HG02973 (cell line): ENCODE data around the gene MCC.

ENCODE experiments used
- ATAC-seq: cut with Tn5 transposase; IDR thresholded peaks from one replicate; pipeline ENCODE4 v1.9.1; 2021; ENCODE audit warnings: moderate library complexity; ENCODE audit not compliant: unreplicated experiment

Gene MCC

DNA sequence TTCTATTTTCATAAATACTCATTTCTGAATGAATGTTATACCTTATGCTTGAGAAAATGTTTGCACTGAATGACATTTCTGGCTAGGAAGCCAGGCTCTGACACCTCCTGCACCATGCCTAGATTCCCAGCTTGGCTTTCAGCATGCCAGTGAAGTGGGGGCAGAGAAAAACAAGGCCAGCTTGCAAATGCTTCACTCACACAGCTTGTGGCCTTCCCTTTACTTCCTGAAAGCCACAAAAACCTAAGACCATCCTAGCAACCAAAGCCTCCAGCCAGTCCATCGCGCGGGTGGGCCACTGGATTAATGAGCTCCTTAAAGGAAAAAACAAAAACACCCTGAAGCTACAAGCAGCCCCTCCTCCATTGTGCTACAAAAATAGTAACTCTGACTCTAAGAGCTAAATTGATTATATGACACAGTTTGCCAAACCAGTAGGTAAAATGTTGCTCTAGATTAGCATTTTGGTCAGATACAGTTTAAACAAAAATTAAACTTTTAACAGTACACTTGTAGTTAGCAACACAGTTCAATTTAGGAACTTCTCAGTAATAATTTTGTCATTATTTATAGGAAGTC lies 213.3 kb downstream of the MCC start:
- no peak for ATAC-seq

DNA sequence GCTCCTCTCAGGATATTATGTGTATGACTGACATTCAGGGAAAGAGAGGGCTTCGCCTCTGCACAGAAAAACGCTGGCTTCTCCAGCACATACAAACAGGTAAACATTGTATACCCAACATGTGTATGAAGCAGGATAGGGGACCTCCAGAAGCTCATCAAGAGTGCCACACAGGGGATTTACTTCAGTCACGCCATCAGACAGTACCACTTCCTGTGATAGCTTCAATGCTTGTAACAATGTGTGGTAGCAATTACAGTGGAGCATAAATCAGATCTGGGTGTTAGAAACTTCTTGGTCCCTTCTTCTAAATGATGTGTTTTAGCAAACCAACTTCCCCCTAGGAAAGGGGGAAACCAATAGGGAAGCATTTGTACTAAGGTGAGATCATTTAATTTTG lies 214.3 kb downstream of the MCC start:
- no peak for ATAC-seq

DNA sequence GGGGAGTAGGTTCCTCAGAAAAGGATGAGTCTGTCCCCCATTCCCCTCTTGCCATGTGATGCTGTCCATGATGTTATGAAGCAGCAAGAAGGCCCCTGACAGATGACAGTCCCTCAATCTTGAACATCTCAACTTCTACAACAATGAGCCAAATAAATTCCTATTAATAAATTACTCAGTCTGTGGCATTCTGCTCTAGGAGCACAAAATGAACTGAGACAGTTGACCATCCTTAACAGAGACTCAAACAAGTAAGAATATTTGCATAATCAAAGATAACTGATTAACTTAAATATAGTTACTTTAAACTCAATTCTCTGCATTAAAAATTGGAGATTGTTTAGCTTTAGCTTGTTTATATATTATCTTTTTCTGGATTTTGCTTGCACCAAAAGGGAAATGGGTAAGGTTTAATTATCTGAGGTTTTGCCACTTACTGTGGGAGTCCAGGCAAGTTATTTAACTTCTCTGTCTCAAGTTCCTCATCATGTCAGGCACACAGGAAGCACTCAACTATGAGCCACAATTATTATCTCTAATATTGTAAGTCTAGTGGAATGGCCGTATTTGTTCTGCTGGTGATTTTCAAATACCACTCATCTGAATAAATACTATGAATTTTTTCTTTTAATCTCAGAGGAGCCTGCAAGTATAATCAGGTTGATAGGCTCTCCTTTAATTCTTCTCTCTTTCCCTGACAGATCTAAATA lies 216.4 kb downstream of the MCC start:
- no peak for ATAC-seq

DNA sequence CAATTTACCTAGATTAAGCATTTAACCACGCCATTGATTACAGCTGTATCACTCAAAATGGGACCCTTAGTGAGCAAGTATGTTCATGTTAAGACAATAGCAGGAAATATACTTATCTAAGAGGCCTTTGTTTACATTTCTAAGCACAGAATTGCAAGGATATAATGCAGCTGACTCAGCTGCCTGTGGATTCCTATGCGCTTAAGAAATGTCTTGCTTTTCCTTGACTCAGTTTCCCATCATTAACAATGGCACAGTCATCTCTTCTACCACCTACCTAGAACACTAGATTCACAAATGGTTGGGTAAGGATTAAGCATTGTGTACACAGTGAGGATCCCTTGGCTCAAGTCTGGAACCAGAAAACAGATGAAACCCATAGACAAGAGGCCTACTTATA lies 217.2 kb downstream of the MCC start:
- ATAC-seq = no peak

DNA sequence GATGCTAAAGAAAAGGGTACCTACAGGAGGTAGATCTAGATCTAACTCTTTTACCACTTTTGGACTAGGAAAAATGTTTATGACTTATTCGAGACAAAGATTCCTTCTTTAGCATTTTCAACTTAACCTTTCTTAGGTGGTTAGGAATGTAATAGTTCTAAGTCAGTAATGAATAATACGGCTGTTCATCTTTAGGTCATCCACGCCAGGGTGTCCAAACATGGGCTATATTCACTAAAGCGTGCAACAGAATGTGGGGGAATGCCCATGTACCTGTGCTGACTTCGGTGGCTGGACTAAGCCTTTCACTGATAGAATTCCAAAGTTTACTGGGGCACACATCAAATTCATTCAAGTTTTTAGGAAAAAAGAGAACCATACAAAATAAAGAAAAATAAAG lies 218.2 kb downstream of the MCC start:
- no peak for ATAC-seq

DNA sequence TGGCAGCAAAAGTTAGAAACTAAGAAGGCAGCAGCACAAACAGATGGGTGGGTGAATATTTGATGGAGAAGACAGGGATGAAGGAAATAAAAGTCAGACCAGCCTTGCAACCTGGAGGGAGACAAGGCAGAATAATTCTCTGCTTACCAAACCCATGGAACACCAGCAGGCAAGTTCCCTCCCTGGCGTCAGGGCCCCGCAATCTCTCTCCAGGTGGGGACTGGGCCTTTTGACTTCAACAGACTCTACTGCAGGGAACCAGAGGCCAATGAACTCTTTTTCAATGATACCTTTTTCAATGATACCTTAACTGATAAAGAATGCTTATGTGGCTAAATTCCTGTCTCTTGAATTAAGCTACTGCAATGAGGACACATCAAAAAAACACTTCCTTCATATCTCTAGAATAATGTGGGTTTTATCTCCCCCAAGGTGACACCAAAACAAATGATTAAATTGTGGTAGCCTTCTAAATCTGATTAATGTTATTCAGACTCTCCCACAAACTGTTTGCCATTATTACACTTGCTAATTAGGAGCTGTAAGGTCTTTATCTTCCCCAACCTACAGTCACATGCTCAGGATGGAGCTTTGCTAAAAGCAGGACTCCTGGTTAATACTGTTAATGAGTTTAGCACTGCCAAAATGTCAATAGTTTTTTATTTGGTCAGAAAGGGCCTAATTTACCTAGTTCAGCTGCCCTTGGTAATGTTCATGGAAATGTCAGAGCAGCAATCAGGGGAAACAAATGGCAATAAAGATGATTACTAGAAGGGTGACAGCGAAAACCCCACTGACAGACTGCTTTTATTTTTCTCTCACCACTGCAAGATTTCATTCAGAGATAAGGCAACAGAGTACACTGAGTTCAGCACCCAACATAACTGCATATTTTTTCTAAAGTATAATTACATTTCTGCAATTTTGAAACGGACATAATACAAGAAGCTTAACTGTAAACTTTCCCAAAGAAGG lies 218.9 kb downstream of the MCC start:
- ATAC-seq = no peak

DNA sequence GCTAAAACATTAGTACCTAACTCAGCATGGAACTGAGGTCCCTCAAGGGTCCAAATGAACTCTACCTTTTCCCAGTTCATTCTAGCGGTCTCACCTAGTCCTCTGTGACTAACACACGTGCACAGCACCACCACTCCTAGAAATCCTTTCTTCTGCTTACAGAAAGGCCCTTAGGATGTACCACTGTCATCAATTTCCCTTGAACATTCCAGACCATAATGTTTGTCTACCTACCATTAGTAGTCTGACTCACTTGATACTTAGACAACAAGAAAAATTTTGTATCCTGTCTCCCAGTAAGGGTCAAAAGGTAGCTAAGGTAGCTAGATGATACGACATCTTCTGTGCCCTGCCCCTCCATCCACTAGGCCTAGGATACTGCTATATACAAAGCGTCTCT lies 220.0 kb downstream of the MCC start:
- no peak for ATAC-seq

DNA sequence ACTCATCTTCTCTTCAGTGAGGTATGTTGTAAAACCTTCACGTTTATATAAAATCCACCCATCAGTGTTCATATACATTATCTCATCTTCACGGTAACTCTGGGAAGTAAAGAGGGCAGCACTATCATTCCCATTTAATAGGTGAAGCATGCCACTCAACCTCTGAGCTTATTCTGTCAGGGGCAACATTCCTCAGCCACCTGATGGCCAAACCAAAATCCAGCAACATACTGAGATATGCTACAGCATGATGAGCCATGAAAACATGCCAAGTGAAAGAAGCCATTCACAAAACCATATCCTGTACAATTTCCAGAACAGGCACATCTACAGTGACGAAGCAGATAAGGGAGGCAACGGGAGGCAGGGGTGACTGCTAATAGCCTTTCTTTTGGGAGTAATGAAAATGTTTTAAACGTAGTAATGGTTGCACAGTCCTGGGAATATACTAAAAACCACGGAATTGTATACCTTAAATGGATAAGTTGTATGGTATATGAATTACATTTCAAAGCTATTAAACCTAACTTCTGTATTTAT lies 220.8 kb downstream of the MCC start:
- no peak for ATAC-seq

DNA sequence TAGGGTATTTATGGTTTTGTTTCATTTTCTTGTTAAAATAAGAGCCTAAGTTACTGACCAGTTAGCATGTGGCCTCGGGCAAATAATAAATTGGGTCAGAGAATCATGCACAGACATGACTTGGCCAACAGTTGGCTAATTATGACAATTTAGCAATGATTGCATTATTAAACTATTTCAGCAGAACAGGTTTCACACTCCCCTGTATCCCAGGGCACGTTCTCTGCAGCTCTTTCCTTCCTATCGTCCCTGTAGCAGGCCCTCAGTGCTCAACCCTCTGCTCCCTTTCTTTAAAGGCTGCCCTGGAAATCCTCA lies 221.4 kb downstream of the MCC start:
- ATAC-seq = no peak

DNA sequence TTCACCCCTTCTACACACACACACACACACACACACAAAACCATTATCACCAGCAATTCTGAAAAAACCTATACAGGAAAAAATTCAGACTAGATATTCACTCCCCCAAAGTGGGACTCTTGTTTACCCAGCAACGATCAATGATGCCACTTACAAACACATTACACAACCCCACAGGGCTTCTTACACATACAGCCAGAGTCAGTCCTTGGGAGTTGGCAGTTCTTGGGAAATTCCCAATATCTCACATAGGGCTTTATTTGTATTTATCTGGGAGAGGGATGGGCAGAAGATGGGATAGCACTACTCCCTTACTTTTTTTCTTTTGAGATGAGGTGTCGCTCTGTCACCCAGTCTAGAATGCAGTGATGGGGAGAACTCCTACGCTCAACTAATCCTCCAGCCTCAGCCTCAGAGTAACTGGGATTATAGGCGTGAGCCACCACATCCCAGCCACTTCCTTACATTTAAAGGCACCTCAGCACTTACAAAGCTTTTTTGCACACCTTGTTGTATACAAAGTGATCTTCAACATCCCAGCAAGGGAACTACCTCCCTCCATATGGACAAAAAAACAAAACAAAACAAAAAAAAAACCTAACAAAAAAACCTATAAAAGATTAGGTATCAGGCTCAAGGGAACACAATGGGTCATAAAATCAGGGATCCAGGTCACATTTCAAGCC lies 221.9 kb downstream of the MCC start:
- no peak for ATAC-seq

DNA sequence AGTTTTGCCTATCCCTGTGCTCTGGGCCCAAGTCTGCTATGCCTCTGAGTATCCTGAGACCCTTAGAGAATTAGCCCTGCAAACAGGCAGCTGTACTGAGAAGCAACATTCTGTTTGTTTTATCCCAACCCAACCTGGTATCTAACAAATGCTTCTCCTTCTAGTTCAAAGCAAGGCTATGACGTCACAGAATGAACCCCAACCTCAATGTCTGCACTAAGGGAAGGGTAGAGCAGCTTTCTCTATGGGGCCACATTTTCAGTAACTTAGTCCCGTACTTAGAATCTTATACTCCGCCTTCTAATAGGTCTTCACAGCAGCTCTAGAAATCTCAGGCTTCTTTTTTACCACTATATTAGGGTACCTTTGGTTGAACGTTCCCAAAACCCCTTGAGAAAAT lies 223.1 kb downstream of the MCC start:
- no peak for ATAC-seq

DNA sequence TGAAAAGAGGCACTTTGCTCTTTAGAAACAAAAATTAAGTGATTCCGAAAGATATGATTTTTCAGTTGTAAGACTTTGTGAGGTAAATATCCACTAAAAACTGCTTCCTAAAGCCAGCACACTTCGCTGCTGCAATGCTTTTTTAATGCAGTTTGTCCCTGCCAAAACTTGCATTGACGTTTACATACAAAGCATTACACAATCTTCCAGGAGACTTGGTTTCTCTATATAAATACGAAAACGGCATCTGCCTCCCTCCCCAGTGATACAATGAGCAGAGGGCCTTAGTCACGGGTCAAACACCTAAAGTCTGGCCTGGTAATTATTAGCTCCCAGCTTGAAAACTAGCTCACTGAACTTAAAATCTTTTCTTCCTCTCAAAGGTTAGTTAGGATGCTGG lies 224.2 kb downstream of the MCC start:
- ATAC-seq = no peak

DNA sequence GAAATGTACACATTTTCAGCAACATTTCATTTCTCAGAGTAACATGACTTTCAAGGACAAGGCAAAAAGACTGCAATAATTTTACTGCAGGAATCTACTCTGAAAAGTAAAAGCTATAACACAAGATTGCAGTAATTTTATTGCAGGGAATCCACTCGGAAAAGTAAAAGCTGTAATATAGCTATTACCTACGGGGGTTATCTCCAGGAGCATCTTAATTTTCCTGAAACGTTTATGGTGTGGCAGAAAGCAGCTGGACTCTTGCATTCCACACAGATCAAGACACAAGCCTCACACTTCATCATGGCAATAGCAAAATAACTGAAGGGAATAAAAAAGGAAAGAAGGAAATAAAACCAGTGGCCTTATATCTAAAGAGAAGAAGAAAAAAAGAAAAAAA lies 224.7 kb downstream of the MCC start:
- no peak for ATAC-seq

DNA sequence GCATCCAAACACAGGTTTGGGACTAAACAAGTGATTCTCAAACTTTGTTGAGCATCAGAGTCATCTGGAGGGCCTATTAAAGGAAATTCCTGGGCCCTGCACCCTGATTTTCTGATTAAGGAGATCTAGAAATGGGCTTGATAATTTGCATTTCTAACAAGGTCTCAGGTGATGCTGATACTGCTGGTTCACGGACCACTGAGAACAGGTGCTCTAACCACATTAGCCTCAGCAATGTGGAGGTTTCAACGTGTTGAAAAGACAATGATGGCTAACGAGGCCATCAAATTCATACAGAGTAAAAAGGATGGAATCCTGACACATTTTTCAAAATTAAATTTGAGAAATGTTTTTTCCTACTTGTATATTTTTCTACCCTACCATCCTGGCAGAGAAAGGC lies 225.6 kb downstream of the MCC start:
- no peak for ATAC-seq

DNA sequence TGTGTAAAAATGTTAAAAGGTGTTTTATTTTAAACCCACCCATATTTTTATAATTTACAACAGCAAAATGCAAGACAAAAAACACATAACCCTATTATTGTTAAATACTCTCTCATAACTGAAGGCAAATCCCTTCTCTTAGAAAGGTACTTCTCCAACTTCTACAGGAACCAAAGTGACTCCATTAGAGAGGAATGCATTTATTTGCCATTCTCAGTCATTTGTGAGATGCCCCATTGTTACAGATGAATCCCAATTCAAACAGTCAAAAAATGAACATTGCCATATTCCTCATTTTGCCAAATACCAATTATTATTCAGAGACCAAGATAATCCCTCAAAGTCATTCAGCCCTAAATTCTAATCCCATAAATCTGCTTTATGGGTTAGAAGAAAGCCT lies 229.2 kb downstream of the MCC start:
- ATAC-seq = no peak

DNA sequence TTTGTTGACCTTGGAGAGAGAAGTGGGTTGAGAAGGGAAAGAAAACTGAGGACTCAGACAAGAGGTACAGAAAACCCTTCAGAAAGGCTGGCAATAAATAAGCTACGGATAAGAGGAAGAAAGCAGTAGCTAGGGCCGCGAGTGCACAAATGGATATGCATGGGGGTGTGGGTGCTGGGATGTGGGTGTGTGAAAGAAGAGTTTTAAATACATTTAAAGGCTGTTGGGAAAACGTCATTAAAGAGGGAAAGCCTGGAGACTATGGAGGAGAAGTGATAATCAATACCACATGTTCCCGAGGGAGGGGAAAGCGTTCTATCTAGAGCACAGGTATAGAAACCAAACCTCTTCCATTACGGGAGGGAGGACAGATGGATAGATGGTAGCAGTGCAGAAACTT lies 230.7 kb downstream of the MCC start:
- ATAC-seq = no peak

DNA sequence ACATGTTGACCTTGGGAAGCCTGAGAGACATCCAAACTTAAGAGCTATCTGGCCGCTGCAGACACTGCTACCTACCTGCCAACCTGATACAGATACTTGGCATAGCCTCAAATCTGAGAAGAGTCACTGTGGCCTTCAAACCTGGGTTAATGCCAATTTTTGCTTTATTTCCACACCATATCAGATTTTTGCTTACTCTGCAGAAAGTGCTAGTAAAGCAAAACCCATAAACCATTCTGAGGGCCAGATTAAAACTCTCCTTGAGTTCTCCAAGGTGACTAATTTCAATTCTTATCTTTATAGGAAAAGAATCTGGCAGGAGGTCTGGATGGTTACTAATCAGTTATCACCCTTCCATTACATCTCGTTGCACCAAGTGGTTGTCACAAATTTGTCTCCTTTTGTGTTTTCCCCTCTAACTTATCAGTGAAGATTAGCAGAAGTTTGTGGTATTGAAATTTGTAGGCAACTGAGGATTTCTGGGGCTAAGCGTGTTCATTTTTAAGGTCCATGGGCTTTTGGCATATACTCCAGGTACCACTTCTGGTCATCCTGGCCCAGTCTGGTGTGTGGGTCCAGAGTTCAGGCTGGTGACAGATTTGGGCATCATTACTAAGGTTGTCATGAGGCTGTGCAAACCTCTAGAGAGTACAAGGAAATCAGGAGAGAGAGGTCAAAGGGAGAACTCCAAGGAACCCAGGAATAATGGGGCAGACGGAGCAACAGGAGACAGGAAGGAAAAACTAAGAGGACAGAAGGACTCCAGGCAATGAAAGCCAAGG lies 231.4 kb downstream of the MCC start:
- no peak for ATAC-seq

DNA sequence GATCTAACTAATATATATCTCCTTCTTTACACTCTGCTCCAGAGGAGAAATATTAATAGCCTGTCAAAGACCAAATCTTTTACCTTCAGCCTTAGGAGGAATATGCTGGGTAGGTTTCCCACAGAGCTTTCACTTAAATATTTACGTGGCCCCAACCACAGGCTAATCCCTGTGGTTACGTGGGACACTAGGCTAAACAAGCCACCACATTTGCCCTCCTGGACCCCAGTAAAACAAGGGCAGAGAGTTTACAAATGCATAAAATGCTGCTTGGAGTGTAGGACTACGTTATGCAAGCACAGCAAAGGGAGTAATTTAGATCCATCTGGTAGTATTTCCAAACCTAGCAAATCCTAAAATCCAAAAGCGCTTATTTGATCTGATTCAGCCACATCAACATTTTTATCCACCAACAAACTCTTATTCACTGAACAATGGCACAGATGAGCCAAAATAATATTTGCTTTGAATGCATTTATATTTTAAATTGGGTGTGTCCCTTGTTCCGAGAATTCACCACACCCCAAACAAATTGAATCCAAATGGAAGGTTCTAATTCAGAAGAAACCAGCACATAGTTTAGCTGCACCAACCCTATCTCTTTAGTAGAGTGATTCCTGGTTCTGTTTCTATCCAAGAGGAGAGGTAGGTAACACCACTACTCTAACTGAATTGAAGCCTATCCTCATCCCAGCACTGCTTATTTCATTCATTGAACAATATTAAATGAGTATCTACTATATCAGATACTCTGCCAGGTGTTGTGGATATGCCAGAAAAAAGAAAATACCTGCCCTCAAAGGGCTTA lies 232.5 kb downstream of the MCC start:
- ATAC-seq = no peak

DNA sequence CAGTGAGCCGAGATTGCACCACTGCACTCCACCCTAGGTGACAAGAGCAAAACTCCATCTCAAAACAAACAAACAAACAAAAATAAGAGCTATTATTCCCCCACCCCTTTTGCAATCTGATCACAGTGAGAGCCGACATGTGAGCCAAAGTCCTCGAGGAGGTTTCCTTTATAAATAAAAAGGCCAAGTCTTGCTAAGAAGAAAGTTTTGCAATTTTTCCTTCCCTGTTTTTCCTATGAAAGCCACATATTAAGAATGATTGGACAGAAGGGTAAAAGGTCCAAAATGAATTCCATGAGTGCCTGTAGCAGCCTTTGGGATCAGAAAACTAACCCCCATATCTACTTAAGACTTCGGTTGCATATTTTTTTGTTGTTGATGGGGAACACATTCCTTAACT lies 233.1 kb downstream of the MCC start:
- ATAC-seq = no peak

DNA sequence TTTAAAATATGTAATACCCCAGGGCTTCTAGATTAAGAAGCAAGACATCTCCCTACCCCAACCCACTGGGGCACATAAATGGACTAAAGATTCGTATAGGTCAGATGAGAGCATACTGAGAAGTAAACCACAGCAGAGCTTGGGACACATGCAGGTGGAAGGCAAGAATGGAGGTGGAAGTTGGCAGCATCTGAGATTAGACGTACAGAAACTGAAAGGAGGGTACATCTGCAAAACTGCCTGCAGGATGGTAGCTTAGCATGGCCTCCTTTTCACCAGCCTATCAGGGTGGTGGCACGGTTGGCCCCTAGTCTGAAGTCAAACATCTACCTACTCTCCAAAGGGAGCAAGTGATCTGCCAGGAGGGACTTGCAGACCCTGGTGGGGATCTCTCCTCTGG lies 235.2 kb downstream of the MCC start:
- no peak for ATAC-seq
